GM12878 (cell line): ENCODE data around the gene COL20A1. TPM values are rescaled to one million over a fixed set of nuclear protein-coding genes. Genes with fewer than 3 reads are reported as not detected.

Experiments
- ATAC-seq: fragments of 200-7000 bp; cut with Tn5 transposase; 3 replicates; pipeline ENCODE4 v1.9.1; 2020; ENCODE audit warnings: mild to moderate bottlenecking, moderate library complexity
- BruUV-seq: library from RNA; stranded (reverse); fragments of 400-500 nt; replicated peaks from 2 replicates; lab custom pipeline; 2021; lab: Mats Ljungman, UMichigan
- CTCF ChIA-PET: fragments of 300-600 bp; sonication (Branson Sonifier 250); formaldehyde crosslinking; extraction: SDS; loops from one replicate; lab custom pipeline; 2021; ENCODE audit warnings: inconsistent platforms; lab: Yijun Ruan, JAX
- POLR2A ChIA-PET: fragments of 350-600 bp; formaldehyde crosslinking; extraction: SDS; loops from one replicate; lab custom pipeline; 2021; ENCODE audit warnings: inconsistent platforms; lab: Charles Lee
- RAD21 ChIA-PET: fragments of 300-600 bp; sonication (Branson Sonifier 250); formaldehyde crosslinking; loops from one replicate; lab custom pipeline; 2023; ENCODE audit warnings: antibody characterized with exemption; ENCODE audit not compliant: unreplicated experiment; lab: Charles Lee
- SMC1A ChIA-PET: fragments of 300-600 bp; sonication (Branson Sonifier 250); formaldehyde crosslinking; loops from one replicate; lab custom pipeline; 2023; ENCODE audit not compliant: unreplicated experiment, uncharacterized antibody; lab: Charles Lee
- DNase-seq: peaks from one replicate; pipeline ENCODE4 v3.0.0-alpha.2; 2011; ENCODE audit warnings: low read depth, low spot score
- FAIRE-seq: peaks from 3 replicates; lab custom pipeline; 2011; peaks lifted over from hg19 to GRCh38; lab: Jason Lieb, UNC
- H2AFZ ChIP-seq: 2 replicates; pipeline ENCODE4 v1.6.0; 2011; ENCODE audit warnings: low read depth, low read length, control low read depth; ENCODE audit not compliant: control insufficient read depth
- H3K27ac ChIP-seq: 2 replicates; pipeline ENCODE4 v1.5.1; 2011; ENCODE audit warnings: control low read depth; ENCODE audit not compliant: control insufficient read depth, insufficient read depth
- H3K27me3 ChIP-seq, 2 experiments: replicated peaks in 1 of 2; 2 replicates each; pipeline versions ENCODE4 v1.6.0 to v1.6.1; 2011; ENCODE audit warnings: low read length in 1 of 2; ENCODE audit not compliant: control insufficient read depth in 2 of 2, insufficient read depth in 2 of 2
- H3K36me3 ChIP-seq, 2 experiments: 2 replicates each; pipeline ENCODE4 v1.5.1; 2011; ENCODE audit warnings: low read length in 1 of 2; ENCODE audit not compliant: control insufficient read depth in 2 of 2, insufficient read depth in 2 of 2
- H3K4me1 ChIP-seq: 2 replicates; pipeline ENCODE4 v1.6.1; 2011; ENCODE audit warnings: mild to moderate bottlenecking, low read length, moderate library complexity, mixed read lengths; ENCODE audit not compliant: control insufficient read depth, insufficient read depth
- H3K4me2 ChIP-seq: 2 replicates; pipeline ENCODE4 v1.6.0; 2011; ENCODE audit warnings: control low read depth; ENCODE audit not compliant: control insufficient read depth, insufficient read depth
- H3K4me3 ChIP-seq: fragments of 200-600 bp; sonication (generic); 2 replicates; pipeline ENCODE4 v1.5.1; 2016
- H3K79me2 ChIP-seq: 2 replicates; pipeline ENCODE4 v1.6.0; 2011; ENCODE audit warnings: low read length; ENCODE audit not compliant: control insufficient read depth, insufficient read depth
- H3K9ac ChIP-seq: 2 replicates; pipeline ENCODE4 v1.8.0; 2011; ENCODE audit warnings: low read length, control low read depth, mixed read lengths; ENCODE audit not compliant: control insufficient read depth, insufficient read depth
- H3K9me3 ChIP-seq: replicated peaks from 3 replicates; pipeline ENCODE4 v1.5.1; 2011; ENCODE audit warnings: mild to moderate bottlenecking, low read length; ENCODE audit not compliant: control insufficient read depth, insufficient read depth
- H4K20me1 ChIP-seq: 2 replicates; pipeline ENCODE4 v1.6.0; 2011; ENCODE audit not compliant: control insufficient read depth, insufficient read depth
- DPF2 ChIP-seq: fragments of 450-650 bp; IDR thresholded peaks from 2 replicates; pipeline ENCODE4 v1.6.1; 2017; ENCODE audit warnings: mild to moderate bottlenecking
- ETV6 ChIP-seq, 2 experiments: fragments of 450-650 bp in 1 of 2; IDR thresholded peaks in 1 of 2; conservative IDR thresholded peaks in 1 of 2; 2 replicates each; pipeline ENCODE4 v1.6.1; 2014; ENCODE audit warnings: antibody characterized with exemption in 1 of 2, borderline replicate concordance in 1 of 2, low read depth in 1 of 2, mild to moderate bottlenecking in 1 of 2, moderate library complexity in 1 of 2
- HCFC1 ChIP-seq: fragments of 150-350 bp; IDR thresholded peaks from 2 replicates; pipeline ENCODE4 v1.6.1; 2014; ENCODE audit warnings: low read length
- KDM1A ChIP-seq: fragments of 200-600 bp; sonication (generic); IDR thresholded peaks from 2 replicates; pipeline ENCODE4 v1.6.1; 2016; ENCODE audit warnings: borderline replicate concordance
- RAD21 ChIP-seq: IDR thresholded peaks from 2 replicates; pipeline ENCODE4 v1.6.1; 2011; ENCODE audit warnings: mild to moderate bottlenecking, low read depth, low read length, moderate library complexity; ENCODE audit not compliant: insufficient read depth
- RB1 ChIP-seq: fragments of 450-650 bp; formaldehyde crosslinking; IDR thresholded peaks from 2 replicates; pipeline ENCODE4 v1.6.1; 2017; ENCODE audit warnings: mild to moderate bottlenecking, borderline replicate concordance
- RELA ChIP-seq: fragments of 450-650 bp; IDR thresholded peaks from 2 replicates; pipeline ENCODE4 v1.8.0; 2014; ENCODE audit warnings: borderline replicate concordance; ENCODE audit not compliant: partially characterized antibody
- SIX5 ChIP-seq: IDR thresholded peaks from 2 replicates; pipeline ENCODE4 v1.6.1; 2011; ENCODE audit warnings: mild to moderate bottlenecking, low read depth, low read length, moderate library complexity; ENCODE audit not compliant: severe bottlenecking
- WGBS: methylation state at CpG from one replicate; pipeline ENCODE4 v1.1.6; 2016; ENCODE audit warnings: low lambda C conversion rate; ENCODE audit not compliant: insufficient replicate concordance, insufficient coverage; ENCODE audit errors: missing lambda C conversion rate; 5-methylcytosine and 5-hydroxymethylcytosine counted together
- in situ Hi-C: fragments of 300-500 bp; cut with MboI; formaldehyde crosslinking; loops from 9 replicates; pipeline ENCODE4 v1.14.3; 2018; ENCODE audit warnings: mixed read lengths
- intact Hi-C: fragments of 100-400 bp; cut with micrococcal nuclease; formaldehyde crosslinking; loops from one replicate; pipeline ENCODE4 v1.14.2; 2022; ENCODE audit not compliant: unreplicated experiment
- polyA plus RNA-seq, 11 experiments: library from polyadenylated mRNA; depleted of rRNA in 4 of 11; unstranded in 6 of 11; stranded (reverse) in 5 of 11; fragments of >200 nt; fragmentation: Nextera tagmentation in 4 of 11; fragmentation: Illumina TruSeq in 1 of 11; extraction: Ambion mirVana in 4 of 11; extraction: Trizol in 1 of 11; gene quantifications; 1 replicate in 1 of 11; 2 replicates in 10 of 11; pipeline versions ENCODE4 v1.2.1 to v1.2.3, GENCODE V29; 2011 to 2016; ENCODE audit warnings: inconsistent platforms in 2 of 11, missing spikeins in 2 of 11, low read depth in 1 of 11
- total RNA-seq, 4 experiments: library from RNA; depleted of rRNA in 3 of 4; stranded (reverse); fragments of >200 nt in 3 of 4; fragmentation: Illumina TruSeq in 1 of 4; extraction: Trizol in 1 of 4; gene quantifications; 2 replicates each; pipeline versions ENCODE4 v1.2.1 to v1.2.3, GENCODE V29; 2013 to 2021
- TF ChIP-seq, protein P1 (sequence below): IDR thresholded peaks from 2 replicates; pipeline ENCODE4 v1.6.1; 2012; ENCODE audit warnings: mild to moderate bottlenecking, low read depth, low read length

Gene COL20A1
- total and polyA plus RNA-seq, 10 of the 15 experiments (the other 5 are each of a cell fraction or from before 2014, with no cell fraction given) = not detected

DNA sequence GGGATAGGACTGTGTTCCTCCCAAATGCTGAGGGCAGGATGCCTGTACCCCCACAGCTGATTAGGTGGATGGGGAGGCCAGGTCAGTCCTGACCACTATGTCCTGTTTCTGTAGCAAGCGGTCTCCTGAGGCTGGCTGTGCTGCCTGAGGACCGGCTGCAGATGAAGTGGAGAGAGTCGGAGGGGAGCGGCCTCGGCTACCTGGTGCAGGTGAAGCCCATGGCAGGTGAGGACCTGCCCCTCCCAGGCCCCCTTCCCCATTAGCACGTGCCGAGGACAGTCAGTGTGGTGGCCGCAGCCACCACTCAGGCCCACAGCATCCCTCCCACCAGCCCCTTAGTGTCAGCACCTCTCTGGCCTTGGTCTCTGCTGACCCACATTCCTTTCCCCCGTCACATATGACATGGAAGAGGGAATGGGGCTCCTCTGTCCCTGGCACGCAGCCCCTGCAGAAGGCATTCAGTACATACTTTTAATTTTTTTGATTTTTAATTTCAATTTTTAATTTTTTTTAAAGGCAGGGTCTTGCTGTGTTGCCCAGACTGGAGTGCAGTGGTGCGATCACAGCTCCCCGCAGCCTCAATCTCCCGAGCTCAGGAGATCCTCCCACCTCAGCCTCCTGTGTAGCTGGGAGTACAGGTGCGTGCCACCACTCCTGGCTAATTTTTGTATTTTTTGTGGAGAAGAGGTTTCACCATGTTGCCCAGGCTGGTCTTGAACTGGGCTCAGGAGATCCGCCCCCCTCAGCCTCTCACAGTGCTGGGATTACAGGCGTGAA, 5.0 kb downstream of the COL20A1 start:
- in situ Hi-C loops (no loop called here), intact Hi-C loops (no loop called here)
- ChIA-PET POLR2A (no interaction called here), CTCF (no interaction called here), SMC1A (no interaction called here), RAD21 (no interaction called here)
- TF ChIP-seq SIX5 = no peak
- no peak for TF ChIP-seq DPF2
- no peak for TF ChIP-seq HCFC1
- no peak for TF ChIP-seq RB1
- no peak for TF ChIP-seq KDM1A
- TF ChIP-seq RELA = no peak
- TF ChIP-seq RAD21 = no peak
- no peak for TF ChIP-seq ETV6 (conservative IDR thresholded peaks at IDR 0.05 in 1 of 2, IDR thresholded peaks at IDR 0.05 in 1 of 2; ENCODE audit: borderline replicate concordance in 1 of 2, low read depth in 1 of 2)
- TF ChIP-seq, protein P1, sequence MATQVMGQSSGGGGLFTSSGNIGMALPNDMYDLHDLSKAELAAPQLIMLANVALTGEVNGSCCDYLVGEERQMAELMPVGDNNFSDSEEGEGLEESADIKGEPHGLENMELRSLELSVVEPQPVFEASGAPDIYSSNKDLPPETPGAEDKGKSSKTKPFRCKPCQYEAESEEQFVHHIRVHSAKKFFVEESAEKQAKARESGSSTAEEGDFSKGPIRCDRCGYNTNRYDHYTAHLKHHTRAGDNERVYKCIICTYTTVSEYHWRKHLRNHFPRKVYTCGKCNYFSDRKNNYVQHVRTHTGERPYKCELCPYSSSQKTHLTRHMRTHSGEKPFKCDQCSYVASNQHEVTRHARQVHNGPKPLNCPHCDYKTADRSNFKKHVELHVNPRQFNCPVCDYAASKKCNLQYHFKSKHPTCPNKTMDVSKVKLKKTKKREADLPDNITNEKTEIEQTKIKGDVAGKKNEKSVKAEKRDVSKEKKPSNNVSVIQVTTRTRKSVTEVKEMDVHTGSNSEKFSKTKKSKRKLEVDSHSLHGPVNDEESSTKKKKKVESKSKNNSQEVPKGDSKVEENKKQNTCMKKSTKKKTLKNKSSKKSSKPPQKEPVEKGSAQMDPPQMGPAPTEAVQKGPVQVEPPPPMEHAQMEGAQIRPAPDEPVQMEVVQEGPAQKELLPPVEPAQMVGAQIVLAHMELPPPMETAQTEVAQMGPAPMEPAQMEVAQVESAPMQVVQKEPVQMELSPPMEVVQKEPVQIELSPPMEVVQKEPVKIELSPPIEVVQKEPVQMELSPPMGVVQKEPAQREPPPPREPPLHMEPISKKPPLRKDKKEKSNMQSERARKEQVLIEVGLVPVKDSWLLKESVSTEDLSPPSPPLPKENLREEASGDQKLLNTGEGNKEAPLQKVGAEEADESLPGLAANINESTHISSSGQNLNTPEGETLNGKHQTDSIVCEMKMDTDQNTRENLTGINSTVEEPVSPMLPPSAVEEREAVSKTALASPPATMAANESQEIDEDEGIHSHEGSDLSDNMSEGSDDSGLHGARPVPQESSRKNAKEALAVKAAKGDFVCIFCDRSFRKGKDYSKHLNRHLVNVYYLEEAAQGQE = no peak
- H2AFZ ChIP-seq = no peak overlapping the region
- H3K4me1 ChIP-seq = no peaks in the 10 kb centered on the region
- no peaks in the 10 kb centered on the region for H4K20me1 ChIP-seq
- no peak overlapping the region for H3K9ac ChIP-seq
- FAIRE-seq (no peak), ATAC-seq (no peak), DNase-seq (no peak)
- H3K4me3 ChIP-seq = no peak overlapping the region
- H3K4me2 ChIP-seq = no peak overlapping the region
- BruUV-seq = no TSS peak
- 58% methylated on average over 16 of the region's 16 CpGs for WGBS
- no peaks in the 10 kb centered on the region for H3K9me3 ChIP-seq
- no peaks in the 10 kb centered on the region for H3K27me3 ChIP-seq
- no peaks in the 10 kb centered on the region for H3K36me3 ChIP-seq
- no peak overlapping the region for H3K27ac ChIP-seq
- H3K79me2 ChIP-seq = no peaks in the 10 kb centered on the region
